Measurements from ENCODE around the gene CPNE5.

CPNE5 gene

DNA sequence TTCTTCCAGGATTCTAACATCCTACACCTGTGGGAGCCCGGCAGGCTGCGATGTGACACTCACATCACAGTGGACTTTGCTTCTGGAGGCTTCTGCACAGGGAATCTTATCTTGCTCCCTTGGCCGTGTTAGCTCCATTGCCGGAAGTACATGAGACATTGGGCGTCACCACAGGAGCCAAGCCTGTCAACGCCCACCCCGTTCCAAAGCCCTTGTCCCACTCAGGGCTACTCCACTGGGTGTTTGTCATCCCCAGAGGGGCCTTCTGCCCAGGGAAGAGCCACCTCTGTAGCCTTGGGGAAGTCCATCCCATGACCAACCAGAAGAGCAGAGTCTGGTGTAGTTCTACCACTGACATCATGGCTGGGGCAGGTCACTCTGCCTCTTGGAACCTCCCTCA lies 139.9 kb downstream of the CPNE5 start:
- H3K4me3 ChIP-seq (ENCODE audit: low read depth, low read length) = no peak overlapping the region
- TF ChIP-seq, protein P1, sequence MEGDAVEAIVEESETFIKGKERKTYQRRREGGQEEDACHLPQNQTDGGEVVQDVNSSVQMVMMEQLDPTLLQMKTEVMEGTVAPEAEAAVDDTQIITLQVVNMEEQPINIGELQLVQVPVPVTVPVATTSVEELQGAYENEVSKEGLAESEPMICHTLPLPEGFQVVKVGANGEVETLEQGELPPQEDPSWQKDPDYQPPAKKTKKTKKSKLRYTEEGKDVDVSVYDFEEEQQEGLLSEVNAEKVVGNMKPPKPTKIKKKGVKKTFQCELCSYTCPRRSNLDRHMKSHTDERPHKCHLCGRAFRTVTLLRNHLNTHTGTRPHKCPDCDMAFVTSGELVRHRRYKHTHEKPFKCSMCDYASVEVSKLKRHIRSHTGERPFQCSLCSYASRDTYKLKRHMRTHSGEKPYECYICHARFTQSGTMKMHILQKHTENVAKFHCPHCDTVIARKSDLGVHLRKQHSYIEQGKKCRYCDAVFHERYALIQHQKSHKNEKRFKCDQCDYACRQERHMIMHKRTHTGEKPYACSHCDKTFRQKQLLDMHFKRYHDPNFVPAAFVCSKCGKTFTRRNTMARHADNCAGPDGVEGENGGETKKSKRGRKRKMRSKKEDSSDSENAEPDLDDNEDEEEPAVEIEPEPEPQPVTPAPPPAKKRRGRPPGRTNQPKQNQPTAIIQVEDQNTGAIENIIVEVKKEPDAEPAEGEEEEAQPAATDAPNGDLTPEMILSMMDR (IDR thresholded peaks at IDR 0.05; ENCODE audit: control insufficient read depth, extremely low read depth, insufficient read depth) = no peak
- DNase-seq (ENCODE audit: low read depth) = no peak

DNA sequence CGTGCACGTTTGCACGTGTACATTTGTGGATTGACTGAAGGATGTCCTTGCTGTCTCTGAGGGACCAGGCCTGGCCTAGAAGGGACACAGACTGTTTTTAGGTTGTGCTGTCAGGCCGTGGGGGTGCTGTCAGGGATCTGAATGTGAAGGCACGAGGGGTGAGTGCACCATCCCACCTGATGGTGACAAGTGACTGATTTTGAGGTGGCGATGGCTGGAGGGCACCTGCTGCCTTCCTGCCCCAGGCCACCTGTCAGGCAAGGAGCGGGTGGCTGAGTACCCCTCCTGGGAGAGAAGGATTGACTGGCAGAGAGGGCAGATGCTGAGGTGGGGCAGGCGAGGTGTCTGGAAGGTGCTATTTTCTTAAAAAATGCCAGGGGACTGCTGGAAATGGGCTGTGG lies 140.4 kb downstream of the CPNE5 start:
- TF ChIP-seq, protein P1 (IDR thresholded peaks at IDR 0.05; ENCODE audit: control insufficient read depth, extremely low read depth, insufficient read depth) = no peak
- DNase-seq (ENCODE audit: low read depth) = no peak
- H3K4me3 ChIP-seq (ENCODE audit: low read depth, low read length) = no peak overlapping the region

DNA sequence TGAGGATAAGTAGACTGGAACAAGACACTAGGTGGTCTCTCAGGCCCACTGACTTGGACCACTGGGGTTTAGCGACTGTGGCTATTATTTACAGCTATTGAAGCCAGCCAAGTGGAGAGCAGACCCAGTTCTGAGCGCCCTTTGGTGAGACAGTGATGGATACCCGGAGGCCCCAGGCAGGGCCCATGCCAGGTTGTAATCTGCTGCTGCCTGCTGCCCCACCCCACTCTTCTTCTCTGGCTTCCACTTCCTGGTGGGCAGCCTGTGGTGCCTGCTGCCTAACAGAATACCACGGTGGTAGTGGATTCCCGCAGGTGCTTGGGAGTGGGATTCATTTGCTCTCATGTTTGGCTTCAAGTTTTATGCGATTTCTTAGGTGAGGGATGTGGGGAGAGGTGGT lies 141.0 kb downstream of the CPNE5 start:
- TF ChIP-seq, protein P1 (IDR thresholded peaks at IDR 0.05; ENCODE audit: control insufficient read depth, extremely low read depth, insufficient read depth) = no peak
- DNase-seq (ENCODE audit: low read depth) = no peak
- H3K4me3 ChIP-seq (ENCODE audit: low read depth, low read length) = no peak overlapping the region

DNA sequence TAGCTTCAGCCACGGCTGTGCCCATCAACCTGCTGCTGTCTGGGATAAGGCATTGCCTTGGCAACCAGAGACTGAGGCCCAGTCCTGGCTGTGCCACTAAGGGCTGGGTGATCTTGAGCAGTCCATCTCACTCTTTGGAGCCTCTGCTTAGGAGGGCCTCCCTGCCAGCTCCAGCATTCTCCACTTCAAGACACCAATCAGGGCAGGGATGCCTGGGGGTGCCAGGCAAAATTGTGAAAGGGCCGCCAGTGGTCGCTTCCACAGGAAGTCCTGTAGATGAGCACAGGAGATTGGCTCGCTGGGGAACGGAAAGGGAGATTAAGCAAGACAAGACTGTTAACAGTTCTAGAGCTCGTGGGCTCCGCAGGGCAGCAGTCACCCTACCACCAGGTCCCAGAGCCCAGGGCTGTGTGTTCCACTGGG lies 141.8 kb downstream of the CPNE5 start, which contains the start of gene RAB44:
RAB44 (plus strand) TSS at position 346 of the 423 bp plus-strand sequence. CDS start 6,410 bp downstream, outside the sequence.
- TF ChIP-seq, protein P1 (IDR thresholded peaks at IDR 0.05; ENCODE audit: control insufficient read depth, extremely low read depth, insufficient read depth) = no peak
- no peak within 1 kb of the TSS for H3K4me3 ChIP-seq (ENCODE audit: low read depth, low read length)
- no peak for DNase-seq (ENCODE audit: low read depth)

- TF ChIP-seq, protein P1 (IDR thresholded peaks at IDR 0.05; ENCODE audit: control insufficient read depth, extremely low read depth, insufficient read depth) = no peak
- DNase-seq (ENCODE audit: low read depth) = no peak
- H3K4me3 ChIP-seq (ENCODE audit: low read depth, low read length) = no peak overlapping the region
These were observed 143.8 kb downstream of the CPNE5 start for GRCh38 chr6:36695414-36695813.

GRCh38 chr6:36694616-36695015 lies 144.6 kb downstream of the CPNE5 start:
- TF ChIP-seq, protein P1 (IDR thresholded peaks at IDR 0.05; ENCODE audit: control insufficient read depth, extremely low read depth, insufficient read depth) = no peak
- no peak for DNase-seq (ENCODE audit: low read depth)
- H3K4me3 ChIP-seq (ENCODE audit: low read depth, low read length) = no peak overlapping the region

Data from LNCaP clone FGC (cell line).